Measurements from ENCODE around the gene PAX7.
"Not testable (repeated sequence)": the region's sequence is repeated elsewhere in the genome, so short reads cannot be mapped to it uniquely, and the experiment has no call there.

PAX7 gene

DNA sequence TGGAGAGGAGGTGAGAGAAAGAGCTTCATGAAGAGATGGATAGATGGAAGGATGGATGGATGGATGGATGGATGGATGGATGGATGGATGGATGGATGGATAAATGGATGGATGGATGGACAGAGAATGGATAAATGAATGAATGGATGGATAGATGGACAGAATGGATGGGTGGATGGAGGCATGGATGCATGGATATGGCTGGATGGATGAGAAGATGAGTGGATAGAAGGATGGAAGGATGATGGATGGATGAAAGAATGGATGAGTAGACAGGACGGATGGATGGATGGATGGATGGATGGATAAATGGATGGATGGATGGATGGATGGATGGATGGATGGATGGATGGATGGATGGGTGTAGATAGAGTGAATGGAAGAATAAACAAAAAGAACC lies 113.7 kb downstream of the PAX7 start:
- DNase-seq; H3K9me3 Mint-ChIP-seq; H3K4me3 Mint-ChIP-seq; H3K36me3 Mint-ChIP-seq (ENCODE audit: low read depth); H3K4me1 Mint-ChIP-seq (ENCODE audit: low read depth); H3K27ac Mint-ChIP-seq: not testable (repeated sequence)
- H3K27me3 Mint-ChIP-seq, result peaks cover 48% of the 10 kb centered on the region

- H3K36me3 Mint-ChIP-seq (ENCODE audit: low read depth), result no peaks in the 10 kb centered on the region
- no peak for DNase-seq
- no peaks in the 10 kb centered on the region for H3K4me1 Mint-ChIP-seq (ENCODE audit: low read depth)
- H3K27ac Mint-ChIP-seq, result no peak overlapping the region
- H3K9me3 Mint-ChIP-seq, result peaks cover 2% of the 10 kb centered on the region
- H3K4me3 Mint-ChIP-seq, result no peak overlapping the region
- H3K27me3 Mint-ChIP-seq, result peaks cover 54% of the 10 kb centered on the region
Observed at GRCh38 chr1:18746981-18747380, 116.3 kb downstream of the PAX7 start.

DNA sequence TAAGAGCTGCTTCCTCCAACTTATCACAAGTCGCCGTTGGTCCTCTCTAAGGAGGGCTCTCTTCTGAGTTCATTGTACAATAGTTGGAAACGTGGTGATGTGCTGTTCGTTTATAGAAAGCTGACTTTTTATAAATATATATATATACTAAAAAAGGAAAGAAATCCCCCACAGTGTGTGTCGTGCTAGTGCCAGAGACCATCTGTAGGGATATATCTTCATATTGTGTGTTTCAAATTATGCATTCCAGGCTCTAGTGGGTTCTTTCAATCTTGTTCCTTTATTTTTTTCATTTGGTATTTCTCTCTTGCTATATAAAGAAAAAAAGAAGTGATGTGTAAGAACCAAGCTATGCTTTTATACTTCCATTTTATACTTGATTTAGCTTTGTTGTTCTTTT lies 117.0 kb downstream of the PAX7 start:
- Mint-ChIP-seq H3K36me3 (ENCODE audit: low read depth) (no peaks in the 10 kb centered on the region), H3K27ac (no peak overlapping the region), H3K4me1 (ENCODE audit: low read depth) (no peaks in the 10 kb centered on the region), H3K9me3 (peaks cover 3% of the 10 kb centered on the region), H3K4me3 (no peak overlapping the region), H3K27me3 (peaks cover 60% of the 10 kb centered on the region)
- no peak for DNase-seq

DNA sequence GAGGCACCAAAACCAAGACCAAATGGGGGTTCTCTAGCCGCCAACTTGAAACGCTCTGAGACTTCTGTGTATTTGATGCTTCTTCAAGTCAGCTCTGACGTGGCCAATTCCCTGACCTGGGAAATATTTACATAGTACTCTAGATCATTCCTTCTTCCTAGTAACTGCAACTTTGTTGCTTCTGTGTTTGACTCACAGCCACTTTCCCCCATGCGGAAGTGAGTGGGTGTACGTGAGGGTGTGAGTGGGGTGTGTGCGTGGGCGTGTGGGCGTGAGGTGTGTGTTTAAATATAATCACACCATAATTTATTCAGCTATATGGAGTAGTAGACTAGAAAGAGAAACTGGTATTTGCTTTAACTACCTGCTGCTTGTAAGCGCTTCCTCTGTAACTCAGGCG lies 117.8 kb downstream of the PAX7 start:
- H3K27ac Mint-ChIP-seq, result no peak overlapping the region
- no peak for DNase-seq
- H3K27me3 Mint-ChIP-seq, result peaks cover 67% of the 10 kb centered on the region
- peaks cover 8% of the 10 kb centered on the region for H3K9me3 Mint-ChIP-seq
- H3K4me3 Mint-ChIP-seq, result no peak overlapping the region
- no peaks in the 10 kb centered on the region for H3K4me1 Mint-ChIP-seq (ENCODE audit: low read depth)
- no peaks in the 10 kb centered on the region for H3K36me3 Mint-ChIP-seq (ENCODE audit: low read depth)

DNA sequence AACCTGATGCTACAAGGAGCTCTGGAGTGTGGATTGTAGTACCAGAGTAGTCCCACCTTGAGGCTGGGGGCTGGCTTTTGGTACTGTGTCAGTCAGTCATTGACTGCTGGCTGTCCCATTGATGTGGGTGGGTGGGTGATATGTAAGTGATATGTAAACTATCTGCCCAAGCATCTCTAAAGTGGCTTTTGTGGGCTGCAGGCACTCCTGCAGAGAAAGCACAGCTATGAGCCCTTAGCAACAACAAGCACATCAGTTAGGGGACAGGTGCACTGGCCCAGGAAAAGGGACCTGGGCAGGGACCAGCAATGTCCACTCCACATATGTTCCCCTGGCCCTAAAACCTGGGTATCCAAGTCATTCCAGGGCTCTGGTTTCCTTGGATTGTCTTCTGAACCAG lies 118.9 kb downstream of the PAX7 start:
- DNase-seq, result no peak
- Mint-ChIP-seq H3K27ac (no peak overlapping the region), H3K36me3 (ENCODE audit: low read depth) (no peaks in the 10 kb centered on the region), H3K9me3 (peaks cover 15% of the 10 kb centered on the region), H3K4me1 (ENCODE audit: low read depth) (no peaks in the 10 kb centered on the region), H3K4me3 (no peak overlapping the region), H3K27me3 (peaks cover 72% of the 10 kb centered on the region)

- H3K4me1 Mint-ChIP-seq (ENCODE audit: low read depth), result no peaks in the 10 kb centered on the region
- no peaks in the 10 kb centered on the region for H3K36me3 Mint-ChIP-seq (ENCODE audit: low read depth)
- DNase-seq, result no peak
- peaks cover 16% of the 10 kb centered on the region for H3K9me3 Mint-ChIP-seq
- H3K4me3 Mint-ChIP-seq, result no peak overlapping the region
- H3K27me3 Mint-ChIP-seq, result peaks cover 75% of the 10 kb centered on the region
- H3K27ac Mint-ChIP-seq, result no peak overlapping the region
Observed at GRCh38 chr1:18750600-18750999, 120.0 kb downstream of the PAX7 start.

GRCh38 chr1:18751425-18751824 lies 120.8 kb downstream of the PAX7 start:
- DNase-seq, result no peak
- Mint-ChIP-seq H3K4me1 (ENCODE audit: low read depth) (no peaks in the 10 kb centered on the region), H3K27me3 (peaks cover 79% of the 10 kb centered on the region), H3K27ac (no peak overlapping the region), H3K9me3 (peaks cover 19% of the 10 kb centered on the region), H3K36me3 (ENCODE audit: low read depth) (no peaks in the 10 kb centered on the region), H3K4me3 (no peak overlapping the region)

DNA sequence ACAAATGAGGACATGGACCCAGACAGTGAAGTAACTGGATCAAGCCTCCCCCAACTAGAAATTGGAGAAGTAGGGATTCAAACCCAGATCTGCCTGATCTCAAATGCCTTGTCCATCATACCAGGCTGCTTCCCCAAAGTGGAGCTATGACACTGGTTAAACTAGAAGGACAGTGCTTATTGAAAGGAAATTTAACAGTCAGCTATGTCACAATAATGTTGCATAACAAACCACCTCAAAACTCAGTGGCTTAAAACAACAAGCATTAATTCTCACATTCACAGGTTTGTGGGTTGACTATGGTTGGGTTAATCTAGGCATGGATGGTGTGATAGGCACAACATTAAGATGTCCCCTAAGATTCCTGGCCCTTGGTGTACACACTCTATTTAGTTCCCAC lies 121.8 kb downstream of the PAX7 start:
- Mint-ChIP-seq H3K4me1 (ENCODE audit: low read depth) (no peaks in the 10 kb centered on the region), H3K27ac (no peak overlapping the region), H3K27me3 (peaks cover 74% of the 10 kb centered on the region), H3K36me3 (ENCODE audit: low read depth) (no peaks in the 10 kb centered on the region), H3K4me3 (no peak overlapping the region), H3K9me3 (peaks cover 20% of the 10 kb centered on the region)
- no peak for DNase-seq

DNA sequence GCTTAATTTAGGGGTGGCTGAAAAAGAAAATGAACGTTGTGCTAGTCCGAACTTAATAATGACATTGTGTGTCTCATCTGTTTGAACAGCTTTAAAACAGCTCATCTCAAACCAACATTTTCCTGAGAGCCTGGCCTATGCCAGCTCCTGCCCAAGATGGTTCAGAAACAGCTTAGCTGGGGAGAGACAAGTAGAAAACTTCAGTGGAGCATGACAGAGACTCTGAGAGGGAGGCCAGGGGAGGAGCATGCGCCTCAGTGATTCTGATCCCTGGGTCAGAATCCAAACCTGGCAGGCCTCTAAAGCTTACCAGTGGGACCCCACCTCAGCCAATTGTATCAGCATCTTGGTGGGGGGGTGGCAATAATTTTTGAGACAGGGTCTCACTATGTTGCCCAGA lies 129.5 kb downstream of the PAX7 start:
- peaks cover 14% of the 10 kb centered on the region for H3K9me3 Mint-ChIP-seq
- no peak for DNase-seq
- H3K4me3 Mint-ChIP-seq, result no peak overlapping the region
- H3K27ac Mint-ChIP-seq, result no peak overlapping the region
- H3K36me3 Mint-ChIP-seq (ENCODE audit: low read depth), result no peaks in the 10 kb centered on the region
- peaks cover 59% of the 10 kb centered on the region for H3K27me3 Mint-ChIP-seq
- no peaks in the 10 kb centered on the region for H3K4me1 Mint-ChIP-seq (ENCODE audit: low read depth)

DNA sequence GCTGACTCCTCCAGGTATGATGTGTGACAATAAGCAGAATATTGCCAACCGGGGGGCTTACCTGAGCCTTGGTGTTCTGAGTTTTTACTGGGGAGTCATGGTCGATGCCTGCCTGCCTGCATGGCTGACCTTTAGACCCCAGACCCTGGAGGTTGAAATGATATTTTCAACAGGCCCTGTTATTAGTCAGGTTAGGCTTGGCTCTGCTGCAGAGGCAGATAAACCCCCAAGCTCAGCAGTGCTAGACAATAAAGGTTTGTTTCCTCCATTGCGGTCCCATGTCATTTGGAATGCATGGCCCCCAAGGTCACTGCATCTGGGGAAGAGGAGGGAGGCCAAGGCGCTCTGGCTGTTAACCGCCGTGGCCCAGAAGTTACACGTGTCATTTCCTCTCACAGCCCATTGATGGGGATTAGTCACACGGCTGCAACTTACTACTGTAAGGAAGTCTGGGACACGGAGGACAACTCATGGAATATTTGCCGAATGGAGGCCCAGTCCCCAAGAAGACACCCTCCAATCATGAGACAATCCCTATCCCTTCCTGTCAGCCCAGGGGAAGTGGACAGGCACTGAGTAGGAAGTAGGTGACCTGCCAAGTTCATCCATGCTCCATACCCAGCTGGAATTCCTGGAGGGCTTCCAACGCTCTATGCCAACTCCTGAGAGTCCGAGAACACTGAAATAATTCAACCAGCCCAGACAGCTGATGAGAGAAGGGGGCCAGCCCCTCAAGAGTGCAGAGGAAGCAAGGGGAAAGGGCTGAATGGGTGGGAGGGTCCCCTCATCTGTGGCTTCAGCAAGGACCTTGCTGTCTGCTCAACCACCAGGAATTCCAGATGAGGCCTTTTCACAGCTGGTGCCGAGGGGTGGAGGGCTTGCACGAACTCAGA lies 131.5 kb downstream of the PAX7 start:
- H3K36me3 Mint-ChIP-seq (ENCODE audit: low read depth), result no peaks in the 10 kb centered on the region
- no peaks in the 10 kb centered on the region for H3K4me1 Mint-ChIP-seq (ENCODE audit: low read depth)
- H3K27me3 Mint-ChIP-seq, result peaks cover 54% of the 10 kb centered on the region
- H3K4me3 Mint-ChIP-seq, result no peak overlapping the region
- H3K9me3 Mint-ChIP-seq, result peaks cover 10% of the 10 kb centered on the region
- H3K27ac Mint-ChIP-seq, result no peak overlapping the region
- no peak for DNase-seq

GRCh38 chr1:18764362-18764761 lies 133.7 kb downstream of the PAX7 start:
- no peaks in the 10 kb centered on the region for H3K36me3 Mint-ChIP-seq (ENCODE audit: low read depth)
- peaks cover 56% of the 10 kb centered on the region for H3K27me3 Mint-ChIP-seq
- no peak overlapping the region for H3K4me3 Mint-ChIP-seq
- no peaks in the 10 kb centered on the region for H3K4me1 Mint-ChIP-seq (ENCODE audit: low read depth)
- no peak for DNase-seq
- H3K27ac Mint-ChIP-seq, result no peak overlapping the region
- H3K9me3 Mint-ChIP-seq, result no peaks in the 10 kb centered on the region

DNA sequence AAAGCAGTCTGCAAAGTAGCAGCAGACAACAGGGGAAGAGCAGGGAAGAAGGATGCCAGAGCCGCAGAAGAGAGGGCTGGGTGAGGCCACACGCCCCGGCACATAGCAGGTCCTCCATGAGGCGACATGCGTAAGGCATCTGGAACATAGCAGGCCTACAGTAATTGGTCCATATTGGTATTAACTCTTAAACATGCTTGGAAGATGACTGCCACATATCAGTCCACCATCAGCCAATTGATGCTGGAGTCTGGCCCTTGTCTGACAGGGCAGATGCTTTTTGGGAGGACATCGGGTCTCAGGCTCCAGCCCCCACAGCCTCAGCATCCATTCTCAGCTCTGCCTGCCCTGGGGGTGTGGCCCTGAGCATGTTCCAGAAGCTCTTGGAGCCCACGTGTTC lies 135.1 kb downstream of the PAX7 start:
- H3K4me3 Mint-ChIP-seq, result no peak overlapping the region
- H3K36me3 Mint-ChIP-seq (ENCODE audit: low read depth), result no peaks in the 10 kb centered on the region
- no peaks in the 10 kb centered on the region for H3K9me3 Mint-ChIP-seq
- peaks cover 62% of the 10 kb centered on the region for H3K27me3 Mint-ChIP-seq
- H3K4me1 Mint-ChIP-seq (ENCODE audit: low read depth), result no peaks in the 10 kb centered on the region
- no peak for DNase-seq
- H3K27ac Mint-ChIP-seq, result no peak overlapping the region

- H3K36me3 Mint-ChIP-seq (ENCODE audit: low read depth), result no peaks in the 10 kb centered on the region
- H3K27ac Mint-ChIP-seq, result no peak overlapping the region
- no peak for DNase-seq
- H3K4me1 Mint-ChIP-seq (ENCODE audit: low read depth), result no peaks in the 10 kb centered on the region
- peaks cover 60% of the 10 kb centered on the region for H3K27me3 Mint-ChIP-seq
- H3K4me3 Mint-ChIP-seq, result no peak overlapping the region
- no peaks in the 10 kb centered on the region for H3K9me3 Mint-ChIP-seq
Observed at GRCh38 chr1:18766328-18766727, 135.7 kb downstream of the PAX7 start.

GRCh38 chr1:18767576-18767975 lies 136.9 kb downstream of the PAX7 start:
- not testable (repeated sequence) for DNase-seq; H3K27ac Mint-ChIP-seq; H3K4me3 Mint-ChIP-seq; H3K36me3 Mint-ChIP-seq (ENCODE audit: low read depth); H3K9me3 Mint-ChIP-seq; H3K4me1 Mint-ChIP-seq (ENCODE audit: low read depth)
- peaks cover 54% of the 10 kb centered on the region for H3K27me3 Mint-ChIP-seq

DNA sequence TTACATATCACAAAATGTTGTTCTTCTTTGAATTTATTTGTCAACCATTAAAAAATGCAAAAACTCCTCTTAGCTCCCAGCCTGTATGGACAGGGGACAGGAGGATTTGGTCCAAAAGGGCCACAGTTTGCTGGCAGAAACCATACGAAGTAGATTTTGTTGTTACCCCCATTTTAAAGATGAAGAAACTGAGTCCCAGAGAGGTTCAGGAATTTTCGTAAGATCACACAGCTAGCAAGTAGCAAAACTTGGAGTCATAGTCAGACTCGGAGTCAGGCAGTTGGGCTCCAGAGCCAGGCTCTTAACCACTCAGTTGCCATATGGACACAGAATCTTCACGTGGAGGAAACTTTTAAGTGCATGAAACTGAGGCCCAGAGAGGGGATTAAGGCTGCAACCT lies 137.4 kb downstream of the PAX7 start:
- no peak overlapping the region for H3K4me3 Mint-ChIP-seq
- no peaks in the 10 kb centered on the region for H3K4me1 Mint-ChIP-seq (ENCODE audit: low read depth)
- no peaks in the 10 kb centered on the region for H3K36me3 Mint-ChIP-seq (ENCODE audit: low read depth)
- no peaks in the 10 kb centered on the region for H3K9me3 Mint-ChIP-seq
- H3K27me3 Mint-ChIP-seq, result peaks cover 55% of the 10 kb centered on the region
- no peak for DNase-seq
- H3K27ac Mint-ChIP-seq, result no peak overlapping the region

DNA sequence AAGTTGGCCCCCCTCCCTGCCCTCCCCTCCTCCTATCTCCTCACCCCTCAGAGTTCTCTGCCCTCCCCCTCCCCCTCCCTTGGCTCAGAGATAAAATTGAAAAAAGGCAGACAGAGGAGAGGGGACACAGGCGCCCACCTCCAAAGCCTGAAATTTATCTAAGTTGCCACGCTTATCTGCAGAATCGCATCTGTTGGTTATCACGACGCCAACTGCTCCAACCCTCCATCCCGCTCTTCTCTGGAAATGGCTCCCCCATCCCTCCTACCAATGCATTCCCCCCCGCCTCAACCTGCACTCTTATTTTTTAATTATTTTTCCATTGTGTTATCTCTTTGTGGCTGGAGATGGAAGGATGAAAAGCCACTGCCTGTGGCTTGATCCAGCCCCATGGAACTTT lies 138.5 kb downstream of the PAX7 start:
- Mint-ChIP-seq H3K4me1 (ENCODE audit: low read depth) (no peaks in the 10 kb centered on the region), H3K27me3 (peaks cover 52% of the 10 kb centered on the region), H3K36me3 (ENCODE audit: low read depth) (no peaks in the 10 kb centered on the region), H3K27ac (no peak overlapping the region), H3K4me3 (no peak overlapping the region), H3K9me3 (no peaks in the 10 kb centered on the region)
- DNase-seq, result no peak

Data from activated T-cell treated with anti-CD3 and anti-CD28 coated beads, Interleukin-2, amount 50 U/mL, for 24 hours (primary cell).